Measurements from ENCODE around the gene RABGAP1L. TPM values are rescaled to one million over a fixed set of nuclear protein-coding genes. Genes with fewer than 3 reads are reported as not detected.

Gene RABGAP1L
- total RNA-seq, 2 donors from 2014 or later, result 37.9 to 59.8 TPM

GRCh38 chr1:174785510-174785909, 626.2 kb downstream of the RABGAP1L start:
- Histone ChIP-seq H3K4me3 (no peak overlapping the region), H3K27ac (no peak overlapping the region), H3K9me3 (no peaks in the 10 kb centered on the region), H3K4me1 (ENCODE audit: control insufficient read depth in 1 of 2, low read depth in 2 of 2) (peaks cover 5 to 15% of the 10 kb centered on the region in 2 donors), H3K27me3 (replicated peaks; ENCODE audit: insufficient read depth) (no peaks in the 10 kb centered on the region), H3K36me3 (no peaks in the 10 kb centered on the region)
- DNase-seq (ENCODE audit: low spot score) (no peak), ATAC-seq (ENCODE audit: insufficient number of reproducible peaks, low FRiP score, low read depth) (no peak)
- TF ChIP-seq, protein P1, sequence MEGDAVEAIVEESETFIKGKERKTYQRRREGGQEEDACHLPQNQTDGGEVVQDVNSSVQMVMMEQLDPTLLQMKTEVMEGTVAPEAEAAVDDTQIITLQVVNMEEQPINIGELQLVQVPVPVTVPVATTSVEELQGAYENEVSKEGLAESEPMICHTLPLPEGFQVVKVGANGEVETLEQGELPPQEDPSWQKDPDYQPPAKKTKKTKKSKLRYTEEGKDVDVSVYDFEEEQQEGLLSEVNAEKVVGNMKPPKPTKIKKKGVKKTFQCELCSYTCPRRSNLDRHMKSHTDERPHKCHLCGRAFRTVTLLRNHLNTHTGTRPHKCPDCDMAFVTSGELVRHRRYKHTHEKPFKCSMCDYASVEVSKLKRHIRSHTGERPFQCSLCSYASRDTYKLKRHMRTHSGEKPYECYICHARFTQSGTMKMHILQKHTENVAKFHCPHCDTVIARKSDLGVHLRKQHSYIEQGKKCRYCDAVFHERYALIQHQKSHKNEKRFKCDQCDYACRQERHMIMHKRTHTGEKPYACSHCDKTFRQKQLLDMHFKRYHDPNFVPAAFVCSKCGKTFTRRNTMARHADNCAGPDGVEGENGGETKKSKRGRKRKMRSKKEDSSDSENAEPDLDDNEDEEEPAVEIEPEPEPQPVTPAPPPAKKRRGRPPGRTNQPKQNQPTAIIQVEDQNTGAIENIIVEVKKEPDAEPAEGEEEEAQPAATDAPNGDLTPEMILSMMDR (IDR thresholded peaks at IDR 0.05), result no peak

DNA sequence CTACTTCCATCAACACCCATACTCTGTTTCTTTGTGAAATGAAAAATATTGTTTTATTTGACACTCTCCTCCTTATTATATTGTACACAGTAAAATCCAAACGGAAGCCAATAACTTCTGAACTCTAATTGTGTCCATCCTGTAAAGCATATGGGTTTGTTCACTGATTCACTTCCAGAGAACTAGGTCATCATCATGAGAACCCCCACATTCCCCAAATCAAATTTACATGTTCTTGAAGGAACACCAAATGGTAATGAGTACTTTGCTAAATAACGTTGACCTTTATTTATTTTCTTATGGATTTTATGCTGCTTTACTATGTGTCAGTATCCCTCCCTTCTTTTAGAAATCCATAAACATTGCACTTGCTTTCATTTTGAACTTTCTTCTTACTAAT, 627.0 kb downstream of the RABGAP1L start:
- DNase-seq (ENCODE audit: low spot score), result no peak
- H3K27ac ChIP-seq, result no peak overlapping the region
- peaks cover 5 to 15% of the 10 kb centered on the region in 2 donors for H3K4me1 ChIP-seq (ENCODE audit: control insufficient read depth in 1 of 2, low read depth in 2 of 2)
- TF ChIP-seq, protein P1 (IDR thresholded peaks at IDR 0.05), result no peak
- ATAC-seq (ENCODE audit: insufficient number of reproducible peaks, low FRiP score, low read depth), result no peak
- H3K9me3 ChIP-seq, result no peaks in the 10 kb centered on the region
- no peaks in the 10 kb centered on the region for H3K27me3 ChIP-seq (replicated peaks; ENCODE audit: insufficient read depth)
- H3K4me3 ChIP-seq, result no peak overlapping the region
- H3K36me3 ChIP-seq, result no peaks in the 10 kb centered on the region

GRCh38 chr1:174786760-174787159, 627.4 kb downstream of the RABGAP1L start:
- Histone ChIP-seq H3K36me3 (no peaks in the 10 kb centered on the region), H3K9me3 (no peaks in the 10 kb centered on the region), H3K4me3 (no peak overlapping the region), H3K27ac (no peak overlapping the region), H3K4me1 (ENCODE audit: control insufficient read depth in 1 of 2, low read depth in 2 of 2) (peaks cover 5 to 15% of the 10 kb centered on the region in 2 donors), H3K27me3 (replicated peaks; ENCODE audit: insufficient read depth) (no peaks in the 10 kb centered on the region)
- DNase-seq (ENCODE audit: low spot score), result no peak
- ATAC-seq (ENCODE audit: insufficient number of reproducible peaks, low FRiP score, low read depth), result no peak
- TF ChIP-seq, protein P1 (IDR thresholded peaks at IDR 0.05), result no peak

- DNase-seq (ENCODE audit: low spot score) (no peak), ATAC-seq (ENCODE audit: insufficient number of reproducible peaks, low FRiP score, low read depth) (peak; percentile 71)
- H3K36me3 ChIP-seq, result no peaks in the 10 kb centered on the region
- TF ChIP-seq, protein P1 (IDR thresholded peaks at IDR 0.05), result no peak
- no peaks in the 10 kb centered on the region for H3K27me3 ChIP-seq (replicated peaks; ENCODE audit: insufficient read depth)
- H3K4me1 ChIP-seq (ENCODE audit: control insufficient read depth in 1 of 2, low read depth in 2 of 2), result peaks cover 5 to 15% of the 10 kb centered on the region in 2 donors
- no peaks in the 10 kb centered on the region for H3K9me3 ChIP-seq
- H3K4me3 ChIP-seq, result no peak overlapping the region
- peak overlapping the region; percentile 2 to 75 for H3K27ac ChIP-seq
Measured at GRCh38 chr1:174788981-174789380, 629.7 kb downstream of the RABGAP1L start.

- H3K27me3 ChIP-seq (replicated peaks; ENCODE audit: insufficient read depth), result no peaks in the 10 kb centered on the region
- H3K9me3 ChIP-seq, result no peaks in the 10 kb centered on the region
- TF ChIP-seq, protein P1 (IDR thresholded peaks at IDR 0.05), result no peak
- H3K4me3 ChIP-seq, result no peak overlapping the region
- no peaks in the 10 kb centered on the region for H3K36me3 ChIP-seq
- ATAC-seq (ENCODE audit: insufficient number of reproducible peaks, low FRiP score, low read depth), result no peak
- peaks cover 5 to 15% of the 10 kb centered on the region in 2 donors for H3K4me1 ChIP-seq (ENCODE audit: control insufficient read depth in 1 of 2, low read depth in 2 of 2)
- peak overlapping the region; percentile 30 to 75 for H3K27ac ChIP-seq
- no peak for DNase-seq (ENCODE audit: low spot score)
Measured at GRCh38 chr1:174789399-174789798, 630.1 kb downstream of the RABGAP1L start.

Data from thoracic aorta (tissue), 2 donors.